C4-2B (cell line): ENCODE results near the gene RUNX3.

ENCODE experiments used
- CTCF ChIP-seq: fragments of 450-650 bp; conservative IDR thresholded peaks from 2 replicates; pipeline ENCODE4 v1.5.1; 2017; ENCODE audit warnings: mild to moderate bottlenecking
- ZFX ChIP-seq: fragments of 450-650 bp; IDR thresholded peaks from 2 replicates; pipeline ENCODE4 v1.6.1; 2017

DNA sequence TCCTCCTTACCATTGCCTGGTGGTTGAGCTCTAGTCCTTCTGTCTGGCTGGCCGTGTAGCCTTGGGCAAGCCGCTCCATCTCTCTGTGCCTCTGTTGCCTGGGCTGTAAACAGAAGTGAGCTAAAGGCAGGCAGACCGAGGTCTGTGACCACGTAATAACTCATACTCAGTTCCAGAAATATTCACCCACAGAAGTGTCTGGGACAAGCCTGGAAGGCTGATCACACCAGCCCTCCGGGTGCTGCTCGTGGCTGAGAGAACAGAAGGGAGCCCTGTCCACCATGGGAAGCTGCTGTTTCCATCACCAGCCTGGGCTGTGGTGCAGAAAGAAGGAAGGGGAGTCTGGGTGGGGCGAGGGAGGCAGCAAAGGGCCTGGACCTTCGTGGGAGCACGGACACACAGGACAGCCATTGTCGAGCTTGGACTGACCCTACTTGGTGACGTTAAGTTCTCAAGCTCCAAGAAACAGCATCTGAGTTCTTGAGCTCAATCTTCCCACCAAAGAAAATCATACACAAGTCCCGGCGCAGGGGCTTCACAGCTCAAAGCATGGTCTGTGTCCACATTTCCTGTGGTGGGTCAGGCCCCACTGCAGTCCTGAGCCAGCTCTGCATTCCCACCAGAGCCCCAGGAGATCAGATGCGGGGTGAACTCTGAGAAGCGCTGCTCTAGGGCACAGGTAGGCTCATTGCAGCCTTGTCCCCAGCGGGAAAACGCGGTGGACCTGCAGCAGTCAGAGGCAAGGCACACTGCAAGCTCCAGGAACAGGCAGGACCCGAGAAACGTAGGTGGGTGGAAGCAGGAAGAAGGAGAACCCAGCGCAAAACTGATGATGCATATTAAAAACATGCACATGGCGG is 61.8 kb downstream of the RUNX3 start:
- TF ChIP-seq CTCF (no peak), ZFX (no peak)
